Hindlimb muscle (tissue), 1 donor: ENCODE data around the gene IL1A. TPM values are rescaled to one million over a fixed set of nuclear protein-coding genes. Genes with fewer than 3 reads are reported as not detected.
A peak's percentile ranks its signal among the peaks of the same experiment; 100 is the strongest.

ENCODE experiments used
- DNase-seq: peaks from one replicate; pipeline ENCODE4 v3.0.0-alpha.2; 2013
- polyA plus RNA-seq: library from polyadenylated mRNA; unstranded; fragments of 120-200 nt; gene quantifications from one replicate; pipeline ENCODE4 v1.2.1, GENCODE V29; 2013; ENCODE audit not compliant: insufficient read length

The IL1A gene
- polyA plus RNA-seq, 1 donor: not detected

DNA sequence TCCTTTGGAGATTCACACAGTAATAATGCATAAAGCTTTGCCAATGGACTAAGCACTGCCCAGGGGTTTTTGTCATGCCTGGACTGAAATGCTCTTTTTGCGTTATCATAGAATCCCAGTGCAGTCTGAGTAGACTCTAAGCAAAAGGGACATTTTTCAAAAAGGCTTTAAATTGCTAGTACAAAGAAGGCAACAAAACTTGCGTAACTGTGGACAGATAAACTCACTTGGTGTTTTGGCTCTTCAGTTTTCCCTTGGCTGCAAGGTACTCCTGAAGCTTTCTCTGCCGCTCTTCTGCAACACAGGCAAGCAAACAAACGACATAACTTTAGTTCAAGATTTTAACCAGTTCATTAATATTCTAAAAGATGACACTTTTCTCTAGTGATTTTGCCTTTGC is 22.0 kb downstream of the IL1A start:
- DNase-seq: no peak

DNA sequence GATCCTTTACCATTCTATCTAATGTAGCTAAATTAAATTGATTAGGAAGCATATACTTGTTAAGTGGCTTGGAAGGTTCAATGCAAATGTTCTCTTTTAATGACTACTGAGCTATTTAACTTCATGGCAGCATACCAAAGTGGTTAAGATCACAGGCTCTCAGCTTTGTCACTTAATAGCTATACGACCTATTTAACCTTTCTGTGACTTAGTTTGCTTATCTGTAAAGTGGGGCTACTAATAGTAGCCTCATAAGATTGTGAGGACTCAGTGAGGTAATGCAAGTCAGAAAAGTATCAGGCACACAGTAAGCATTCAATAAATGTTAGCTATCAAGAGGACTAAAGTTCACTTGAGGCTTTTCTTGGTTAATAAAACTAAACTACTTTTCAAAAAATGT is 24.1 kb downstream of the IL1A start:
- DNase-seq: no peak

DNA sequence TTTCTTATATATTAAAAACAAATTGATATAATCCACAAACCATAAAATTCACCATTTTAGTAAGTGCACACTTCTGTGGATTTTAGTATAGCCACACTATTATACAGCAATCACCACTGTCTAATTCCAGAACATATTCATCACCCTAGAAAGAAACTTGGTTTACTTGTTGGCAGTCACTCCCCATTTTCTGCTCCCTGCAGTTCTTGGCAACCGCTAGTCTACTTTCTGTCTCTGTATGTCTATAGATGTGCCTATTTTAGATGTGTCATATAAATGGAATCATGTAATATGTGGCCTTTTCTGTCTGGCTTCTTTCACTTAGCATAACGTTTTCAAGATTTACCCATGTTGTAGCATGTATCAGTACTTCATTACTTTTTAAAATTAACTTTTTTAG is 25.6 kb downstream of the IL1A start:
- no peak for DNase-seq

DNA sequence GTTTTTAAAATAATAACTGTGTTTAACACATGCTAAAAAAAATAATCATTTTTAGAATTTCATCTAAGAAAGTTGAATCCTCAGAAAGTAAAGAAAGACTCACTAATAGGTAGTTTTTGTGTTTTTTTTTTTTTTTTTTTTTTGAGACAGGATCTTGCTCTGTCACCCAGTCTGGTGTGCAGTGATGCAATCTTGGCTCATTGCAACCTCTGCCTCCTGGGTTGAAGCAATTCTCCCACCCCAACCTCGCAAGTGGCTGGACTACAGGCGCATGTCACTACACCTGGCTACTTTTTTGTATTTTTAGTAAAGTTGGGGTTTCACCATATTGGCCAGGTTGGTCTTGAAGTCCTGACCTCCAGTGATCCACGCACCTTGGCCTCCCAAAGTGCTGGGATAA is 27.0 kb downstream of the IL1A start:
- DNase-seq: no peak

DNA sequence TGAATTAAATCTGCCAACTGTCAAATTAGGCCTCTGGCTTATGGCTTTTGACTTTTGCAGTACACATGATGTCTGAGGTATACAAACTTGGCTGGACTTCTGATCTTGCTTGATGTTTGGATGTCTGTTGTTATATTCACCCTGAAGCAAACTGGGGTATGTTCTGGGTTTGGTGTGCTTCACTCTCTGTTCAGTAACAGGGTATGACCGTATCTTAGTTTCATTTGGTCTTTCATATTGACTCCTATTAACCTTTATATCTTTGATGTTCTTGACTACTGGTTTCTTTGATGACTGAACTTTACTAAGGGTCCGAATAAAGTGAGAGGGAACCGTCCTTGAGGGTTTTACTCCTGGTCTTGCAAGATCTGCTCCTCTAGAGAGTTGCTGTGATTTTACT is 28.1 kb downstream of the IL1A start:
- no peak for DNase-seq

DNA sequence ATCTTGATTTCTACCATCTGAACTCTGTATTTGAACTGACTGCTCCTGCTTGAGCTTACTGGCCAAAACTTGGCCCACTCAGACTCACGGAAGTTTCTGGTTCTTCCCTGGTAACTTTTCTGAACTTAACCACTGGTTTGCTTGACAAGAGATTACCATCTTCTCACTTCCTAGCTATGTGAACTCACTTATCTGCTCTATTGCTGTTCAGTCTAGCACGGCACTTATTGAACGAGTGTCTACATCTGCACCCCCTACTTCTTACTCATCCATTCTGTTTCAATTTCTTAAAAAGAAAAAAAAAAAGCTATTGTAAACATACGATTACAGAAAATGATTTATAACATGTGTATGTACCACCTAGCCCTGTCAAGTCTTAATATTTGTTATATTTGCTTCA is 28.8 kb downstream of the IL1A start:
- DNase-seq: no peak

DNA sequence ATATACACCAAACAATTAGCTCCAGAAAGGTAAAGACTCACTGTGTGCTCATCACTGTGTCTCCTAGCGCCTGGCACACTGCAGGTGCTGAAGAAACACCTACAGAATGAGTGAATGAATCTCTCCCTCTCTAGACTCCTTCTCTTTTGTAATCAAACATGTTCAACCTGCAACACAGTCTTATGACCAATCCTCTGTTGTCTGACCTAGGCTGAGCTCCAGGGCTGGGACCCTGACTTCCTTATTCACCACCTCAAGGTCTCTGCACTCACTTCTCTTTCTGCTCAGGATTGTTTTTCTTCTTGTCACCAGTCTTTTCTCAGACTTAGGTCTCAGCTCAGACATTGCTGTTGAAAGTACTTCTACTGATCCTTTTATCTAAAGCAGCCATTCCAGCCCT is 29.7 kb downstream of the IL1A start:
- no peak for DNase-seq

DNA sequence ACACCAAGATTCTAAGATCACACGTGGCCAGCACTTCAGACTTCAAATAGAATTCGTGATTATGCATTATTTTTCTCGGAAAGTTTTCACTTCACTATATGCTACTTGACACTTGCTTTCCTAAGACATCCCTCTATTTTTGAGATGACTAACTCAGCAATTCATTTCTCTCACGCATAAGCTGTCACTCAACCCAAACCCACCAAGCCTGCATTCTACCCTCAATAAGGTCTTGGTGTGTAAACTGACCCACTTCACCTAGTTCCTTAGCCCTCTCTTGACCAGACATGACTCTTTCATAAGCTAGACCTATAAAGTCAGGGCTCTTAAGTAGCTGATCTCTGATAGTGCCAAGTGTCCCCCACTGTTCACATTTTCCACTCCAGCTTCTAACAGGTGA is 31.6 kb downstream of the IL1A start:
- no peak for DNase-seq

DNA sequence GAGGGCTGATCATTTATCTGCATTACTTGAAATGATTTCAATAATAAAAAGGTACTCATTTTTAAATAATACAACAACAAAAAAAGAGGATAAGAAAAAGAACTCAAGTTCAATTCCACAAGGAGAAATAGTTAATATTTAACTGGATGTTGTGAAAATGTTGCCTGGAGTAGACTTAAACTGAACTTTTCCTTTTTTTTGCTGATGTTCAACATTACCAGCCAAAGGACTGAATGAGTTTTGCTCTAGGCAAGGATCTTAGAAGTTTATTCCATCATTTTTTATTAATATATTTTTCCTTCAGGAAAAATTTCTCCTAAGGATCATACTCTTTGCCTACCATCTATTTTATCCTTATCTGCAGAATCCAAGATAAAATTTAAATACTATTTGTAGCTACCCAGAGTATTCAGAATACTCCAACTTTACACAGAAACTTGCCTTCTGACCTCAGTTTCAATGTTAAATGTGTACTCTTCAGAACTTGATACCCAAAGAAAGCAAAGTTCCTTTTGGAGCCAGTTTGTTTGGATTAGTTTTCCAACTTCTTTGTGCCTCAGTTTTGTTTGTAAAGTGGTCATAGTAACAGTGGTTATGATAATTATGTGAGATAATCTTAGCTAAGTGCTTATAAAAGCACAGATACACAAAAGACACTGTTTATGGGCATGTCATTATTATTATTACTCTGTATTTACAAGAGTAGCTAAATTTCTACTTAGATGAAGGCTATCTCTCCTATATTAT is 32.7 kb downstream of the IL1A start:
- no peak for DNase-seq

DNA sequence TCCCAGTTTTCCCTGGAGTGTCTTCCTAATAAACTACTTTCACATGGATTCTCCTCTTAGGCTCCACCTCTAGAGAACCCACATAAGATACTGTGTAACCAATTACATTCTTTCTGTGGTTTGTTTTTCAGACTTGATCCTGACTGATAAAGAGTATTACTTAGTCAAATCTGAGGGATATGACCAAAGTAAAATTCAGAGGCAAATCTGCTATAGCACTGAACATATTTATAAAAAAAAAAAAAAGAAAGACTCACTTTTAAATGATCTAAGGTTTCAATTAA is 33.8 kb downstream of the IL1A start:
- DNase-seq: no peak

DNA sequence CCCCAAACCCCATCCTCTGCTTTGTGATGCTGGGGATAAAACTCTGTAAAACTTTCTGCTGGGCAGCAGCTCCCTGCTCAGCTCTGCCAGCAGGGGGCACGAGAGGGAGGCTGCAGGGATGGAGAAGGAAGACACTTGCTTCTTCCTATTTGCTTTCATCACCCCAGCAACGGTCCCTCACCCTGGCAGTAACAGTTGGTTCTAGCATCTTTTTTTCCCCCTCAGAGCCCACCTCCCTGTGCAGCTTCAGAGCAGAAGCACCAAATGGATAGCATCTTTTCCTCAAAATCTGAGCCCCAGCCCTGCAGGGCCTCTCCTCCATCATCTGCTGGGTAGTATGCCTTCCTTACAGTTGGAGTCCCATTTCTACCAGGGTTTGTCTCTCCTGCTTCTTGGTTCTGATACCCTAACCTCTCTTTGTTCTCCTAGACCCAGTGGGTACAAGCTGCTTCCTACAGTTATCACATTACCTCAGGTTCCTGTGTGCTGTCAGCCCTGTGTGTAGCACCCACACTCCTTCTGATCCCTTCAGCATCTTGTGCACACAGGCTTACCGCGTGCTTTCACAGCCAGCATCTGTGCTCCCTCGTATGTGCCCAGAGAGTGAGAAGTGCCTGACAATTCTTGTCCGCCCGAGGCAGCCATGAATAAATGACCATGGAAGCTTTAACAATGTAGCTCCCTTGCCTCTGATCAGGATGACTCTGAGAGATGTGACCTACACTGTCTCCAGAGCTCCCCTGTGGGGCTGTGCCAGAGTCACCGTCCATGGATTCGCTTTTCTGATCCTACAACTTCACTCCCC is 34.3 kb downstream of the IL1A start:
- DNase-seq: peak; percentile 58

DNA sequence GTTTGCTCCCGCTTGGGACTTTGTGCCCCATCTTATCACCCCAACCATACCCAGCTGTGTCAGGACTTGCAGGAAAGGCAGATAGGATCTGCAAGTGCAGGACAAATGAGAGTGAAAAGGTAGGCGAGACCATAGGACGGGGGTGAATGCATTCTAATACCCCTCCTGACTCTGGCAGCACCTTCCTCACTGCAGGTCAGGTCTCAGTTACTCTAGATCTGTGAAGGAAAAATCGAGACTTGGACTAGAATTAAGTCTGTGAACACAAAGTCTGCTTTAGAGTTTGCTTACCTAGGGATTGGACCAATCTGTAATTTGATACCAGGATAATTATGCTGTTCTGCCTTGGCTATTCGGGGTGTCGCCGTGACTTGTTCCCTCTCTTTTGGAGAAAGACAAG is 43.8 kb downstream of the IL1A start:
- no peak for DNase-seq

DNA sequence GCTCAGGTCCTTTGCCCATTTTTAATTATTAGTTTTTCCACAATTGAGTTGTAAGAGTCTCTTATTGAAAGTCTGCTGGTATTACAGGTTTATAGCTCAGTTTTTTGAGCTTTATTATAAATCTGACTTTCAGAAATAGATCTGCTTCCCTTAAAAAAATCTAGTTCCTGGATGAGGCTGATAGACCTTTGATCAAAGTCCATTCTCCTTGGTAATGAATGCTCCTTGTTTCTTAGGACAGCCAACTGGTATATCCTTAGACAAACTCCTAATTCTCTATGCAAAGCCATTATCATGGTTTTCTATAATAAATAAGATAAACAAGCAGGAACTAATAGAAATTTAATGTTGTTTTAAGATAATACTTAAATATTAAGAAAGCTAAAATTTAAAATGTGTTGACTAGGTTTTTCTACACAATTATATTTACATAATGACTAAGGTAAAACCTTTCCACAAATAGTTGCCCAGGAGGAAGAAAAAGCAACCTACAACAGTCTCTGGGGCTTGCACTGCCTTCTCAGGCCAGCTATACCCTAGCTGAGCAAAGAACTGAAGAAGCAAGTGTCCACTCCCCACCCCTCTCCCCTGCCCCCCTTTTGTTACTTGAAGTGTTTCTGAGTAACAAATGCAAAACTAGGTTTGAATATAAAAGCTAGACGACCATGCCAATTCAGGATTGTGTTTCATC is 46.6 kb downstream of the IL1A start:
- no peak for DNase-seq

DNA sequence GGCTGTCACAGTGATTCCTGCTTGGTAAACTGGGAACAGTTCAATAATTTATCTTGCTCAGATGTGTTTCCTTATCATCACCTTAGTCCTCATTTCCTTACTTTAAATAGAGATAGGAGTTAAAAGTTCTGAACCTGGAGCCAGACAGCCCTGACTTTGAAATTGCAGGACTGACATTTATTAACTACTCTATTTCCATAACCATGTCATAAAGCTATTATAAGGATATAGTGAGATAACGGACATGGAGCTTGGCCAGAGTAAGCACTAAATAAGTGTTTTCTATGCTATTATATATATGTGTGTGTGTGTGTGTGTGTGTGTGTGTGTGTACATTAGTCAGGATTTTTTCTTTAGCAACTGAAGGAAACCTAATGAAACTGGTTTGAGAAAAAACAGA is 50.4 kb downstream of the IL1A start:
- DNase-seq: no peak

DNA sequence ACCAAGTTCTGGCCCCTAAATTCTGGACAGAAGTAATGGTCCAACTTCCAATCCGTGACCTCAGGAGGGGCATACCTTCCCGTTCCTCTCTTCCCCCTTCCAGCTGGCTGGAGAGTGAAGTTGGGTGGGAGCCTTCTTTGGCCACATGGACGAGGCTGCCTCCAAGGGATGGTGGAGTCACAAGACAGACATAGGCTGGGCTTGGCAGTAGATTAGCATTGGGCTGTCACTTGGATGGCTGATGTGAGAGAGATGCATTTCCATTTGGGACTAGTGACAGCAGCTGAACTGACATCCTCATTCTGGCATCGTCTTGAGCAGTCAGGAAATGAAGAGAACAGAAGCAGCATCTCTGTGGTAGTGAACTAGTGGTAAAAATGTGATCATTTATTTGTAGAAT is 50.8 kb downstream of the IL1A start:
- peak; percentile 13 for DNase-seq

DNA sequence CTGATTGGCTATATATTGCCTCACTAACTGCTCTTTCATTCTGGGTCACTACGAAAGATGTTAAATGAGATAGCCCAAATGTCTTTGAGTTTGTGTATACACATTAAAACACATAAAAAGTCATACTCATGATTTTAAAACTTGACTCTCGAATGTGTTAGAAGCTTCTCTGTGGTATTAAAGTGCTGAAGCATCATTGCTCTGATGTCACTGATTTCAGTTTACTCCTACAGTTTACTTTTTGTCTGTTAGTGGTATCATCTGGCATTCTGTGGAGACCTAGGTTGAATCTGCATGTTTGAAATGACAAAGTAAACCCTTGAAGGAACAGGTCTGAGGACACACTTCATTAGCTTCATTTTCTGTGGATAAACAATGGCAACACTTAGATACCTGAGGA is 52.8 kb downstream of the IL1A start:
- no peak for DNase-seq

DNA sequence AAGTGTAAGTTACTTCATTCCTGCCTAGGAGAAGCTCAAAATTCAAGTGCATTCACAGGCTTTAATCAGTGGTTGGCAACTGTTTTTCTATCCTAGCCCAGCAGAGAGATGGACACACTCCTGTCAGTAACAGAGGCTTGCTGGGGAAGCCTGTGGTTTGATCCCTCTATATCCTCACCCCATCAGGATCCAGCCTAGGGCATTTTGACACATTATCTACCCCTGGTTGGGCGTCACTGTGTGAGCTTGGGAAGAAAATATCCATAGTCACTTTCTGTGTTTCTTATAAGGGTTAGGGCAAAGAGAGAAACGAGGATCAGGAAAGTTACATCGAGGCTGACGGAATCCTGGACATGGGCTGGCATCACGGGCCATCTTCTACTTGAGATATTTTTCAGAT is 53.5 kb downstream of the IL1A start:
- DNase-seq: no peak

DNA sequence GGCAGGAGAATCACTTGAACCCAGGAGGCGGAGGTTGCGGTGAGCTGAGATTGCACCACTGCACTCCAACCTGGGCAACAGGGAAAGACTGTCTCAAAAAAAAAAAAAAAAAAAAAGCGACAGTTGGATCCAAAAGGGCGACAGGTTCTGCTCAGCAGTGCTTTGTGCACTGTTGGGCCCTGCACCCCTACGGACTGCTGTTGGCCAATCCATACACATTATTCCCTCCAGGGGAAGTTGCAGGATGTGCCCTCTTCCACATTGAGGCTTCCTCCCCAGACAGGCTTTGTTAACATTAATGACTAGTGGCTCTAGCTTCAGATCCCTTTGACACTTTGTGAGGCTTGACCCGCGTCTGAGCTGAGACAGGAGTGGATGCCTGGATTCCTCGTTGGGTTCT is 54.1 kb downstream of the IL1A start:
- DNase-seq: no peak

DNA sequence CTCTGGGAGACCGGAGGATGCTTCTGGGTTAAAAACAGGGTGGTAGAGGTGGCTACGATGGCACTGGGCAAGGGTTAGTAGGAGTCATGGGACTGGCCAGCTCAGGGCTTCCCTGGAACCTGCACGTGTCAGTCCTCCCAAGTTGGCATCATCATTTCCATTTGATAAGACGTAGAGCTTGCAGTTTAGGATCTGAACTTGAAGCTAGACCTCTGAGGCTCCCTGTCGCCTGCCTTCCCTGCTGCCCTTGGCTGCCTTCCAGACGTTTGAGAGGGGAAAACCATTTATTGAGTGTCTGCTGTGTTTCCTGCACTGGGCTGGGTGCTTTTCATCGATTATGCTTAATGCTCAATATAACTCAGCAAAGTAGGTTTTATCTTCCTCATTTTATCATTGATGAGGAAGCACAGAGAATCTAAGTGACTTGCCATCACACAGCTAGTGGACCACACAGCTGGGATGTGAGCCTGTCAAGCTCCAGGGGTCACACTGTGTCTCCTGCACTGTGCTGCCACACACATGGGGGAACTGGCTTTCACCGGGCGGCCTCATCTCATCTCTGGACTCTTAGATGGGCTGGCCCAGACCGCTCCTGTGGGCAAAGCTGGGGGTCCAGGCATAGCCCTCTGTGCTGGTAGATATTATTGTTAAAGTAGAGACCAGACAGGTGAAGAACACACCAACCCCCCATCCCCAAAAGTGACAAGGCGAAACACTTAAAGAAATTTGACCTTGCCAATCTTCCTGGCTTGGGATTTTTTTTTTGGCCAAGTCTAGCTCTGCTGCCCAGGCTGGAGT is 55.7 kb downstream of the IL1A start:
- no peak for DNase-seq

DNA sequence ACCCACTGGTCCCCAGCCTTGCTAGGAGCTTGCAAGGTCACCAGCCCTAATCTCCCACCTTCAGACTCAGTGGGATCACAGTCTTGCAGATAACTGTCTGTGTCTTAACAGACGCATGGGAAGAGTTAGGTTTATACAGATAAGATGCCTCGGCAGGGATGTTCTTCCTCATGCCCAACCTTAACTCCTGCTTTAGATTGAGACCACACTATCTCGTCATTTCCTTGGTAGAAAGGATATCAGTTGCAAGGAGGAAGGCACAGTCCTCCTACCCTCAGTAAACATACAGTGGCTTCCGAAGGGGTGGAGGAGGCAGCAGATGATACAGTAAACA is 56.3 kb downstream of the IL1A start:
- DNase-seq: no peak

DNA sequence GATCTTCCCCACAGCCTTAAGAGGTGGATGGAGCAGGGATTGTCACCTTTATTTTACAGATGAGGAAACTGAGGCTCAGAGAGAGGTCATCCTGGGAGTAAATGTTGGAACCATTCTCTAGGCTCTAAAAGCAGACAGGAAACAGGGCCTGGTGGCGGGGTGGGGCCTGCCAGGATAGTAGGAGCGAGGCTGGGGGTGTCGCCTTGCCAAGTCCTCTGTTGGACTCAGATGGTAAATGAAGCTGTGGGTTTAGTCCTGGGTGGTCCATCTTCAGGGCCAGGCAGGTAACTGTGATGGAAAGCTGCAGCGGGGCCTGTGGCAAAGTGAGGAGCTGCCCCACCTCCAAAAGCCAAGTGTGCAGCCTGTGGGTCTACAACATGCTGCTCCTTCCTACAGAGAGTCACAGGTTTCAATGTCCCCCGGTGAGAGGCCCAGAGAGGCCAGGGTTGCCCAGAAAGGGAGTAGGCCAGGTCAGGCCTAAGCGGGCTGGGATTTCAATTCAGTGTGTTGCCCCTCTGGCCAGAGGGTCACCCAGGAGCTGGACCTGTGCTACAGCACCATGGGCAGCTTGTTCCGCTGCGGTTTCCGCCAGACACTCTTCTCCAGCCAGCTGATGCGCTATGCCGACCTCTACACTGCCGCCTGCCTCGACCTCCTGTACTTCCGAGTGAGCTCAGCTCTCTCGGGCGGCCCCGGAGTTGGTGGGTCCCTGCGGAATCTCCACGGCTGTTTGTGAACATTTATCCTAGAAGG is 56.8 kb downstream of the IL1A start:
- no peak for DNase-seq

DNA sequence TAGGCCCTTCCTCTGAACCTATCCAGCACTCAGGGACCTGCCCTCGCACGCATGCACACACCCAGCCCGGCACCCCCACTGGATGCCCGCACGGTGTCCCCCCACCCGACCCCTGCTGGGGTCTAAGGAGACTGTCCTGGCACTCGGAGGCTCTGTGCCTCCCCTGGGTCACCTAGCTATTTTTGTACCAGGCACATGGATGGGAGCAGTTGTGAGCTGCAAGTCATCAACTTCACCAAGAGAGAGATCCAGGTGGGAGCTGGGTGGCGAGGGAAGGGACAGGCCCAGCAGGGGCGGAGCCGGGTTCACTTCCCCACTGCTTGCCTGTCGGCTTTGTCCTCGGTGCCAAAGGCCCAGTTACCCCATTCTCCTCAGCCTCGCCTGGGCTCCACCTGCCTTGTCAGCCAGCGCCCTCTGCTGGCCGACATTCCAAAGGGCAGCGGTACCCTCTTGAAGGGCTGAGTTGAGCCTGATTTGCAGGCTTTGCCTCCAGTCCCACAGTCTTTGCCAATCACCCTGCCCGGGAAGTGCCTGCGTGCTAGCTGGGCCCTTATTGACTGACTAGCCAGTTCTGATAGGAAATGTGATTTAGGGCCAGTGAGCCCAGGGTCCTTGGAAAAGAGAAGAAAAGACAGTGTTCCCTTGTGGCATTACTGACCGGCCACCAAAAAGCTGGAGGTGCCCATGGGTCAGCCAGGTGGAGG is 57.7 kb downstream of the IL1A start:
- DNase-seq: peak; percentile 86
